ENCODE measurements around the gene ACSS1.
"Not testable (repeated sequence)": the region's sequence is repeated elsewhere in the genome, so short reads cannot be mapped to it uniquely, and the experiment has no call there.

The ACSS1 gene

GRCh38 chr20:25009218-25010145, 48.5 kb downstream of the ACSS1 start:
- no peak for DNase-seq

GRCh38 chr20:25008388-25009217, 49.3 kb downstream of the ACSS1 start:
- no peak for DNase-seq

- DNase-seq = no peak
These were observed 50.2 kb downstream of the ACSS1 start for GRCh38 chr20:25007491-25008305.

- no peak for DNase-seq
These were observed 51.3 kb downstream of the ACSS1 start for GRCh38 chr20:25006431-25007167.

GRCh38 chr20:25005661-25006060, 52.3 kb downstream of the ACSS1 start:
- DNase-seq = no peak

- no peak for DNase-seq
These were observed 52.7 kb downstream of the ACSS1 start for GRCh38 chr20:25005220-25005619.

- no peak for DNase-seq
These were observed 54.9 kb downstream of the ACSS1 start for GRCh38 chr20:25003002-25003401.

- not testable (repeated sequence) for DNase-seq
These were observed 56.6 kb downstream of the ACSS1 start for GRCh38 chr20:25001323-25001722.

GRCh38 chr20:25000268-25000801, 57.6 kb downstream of the ACSS1 start:
- DNase-seq = no peak

GRCh38 chr20:24999568-24999967, 58.4 kb downstream of the ACSS1 start:
- no peak for DNase-seq

- no peak for DNase-seq
These were observed 59.1 kb downstream of the ACSS1 start for GRCh38 chr20:24998631-24999445.

GRCh38 chr20:24998121-24998520, 59.8 kb downstream of the ACSS1 start:
- DNase-seq = no peak

- no peak for DNase-seq
These were observed 61.2 kb downstream of the ACSS1 start for GRCh38 chr20:24996449-24997377.

GRCh38 chr20:24995741-24996448, 62.0 kb downstream of the ACSS1 start:
- no peak for DNase-seq

GRCh38 chr20:24994470-24995368, 63.2 kb downstream of the ACSS1 start:
- peak; percentile 84 for DNase-seq

- no peak for DNase-seq
These were observed 63.8 kb downstream of the ACSS1 start for GRCh38 chr20:24994186-24994465.

GRCh38 chr20:24993337-24994185, 64.4 kb downstream of the ACSS1 start:
- DNase-seq = no peak
